A172 (cell line): ENCODE data around the gene CDH13. TPM values are rescaled to one million over a fixed set of nuclear protein-coding genes. Genes with fewer than 3 reads are reported as not detected.
A peak's percentile ranks its signal among the peaks of the same experiment; 100 is the strongest.

Experiments used
- DNase-seq: peaks from one replicate; pipeline ENCODE4 v3.0.0-alpha.2; 2015; ENCODE audit warnings: low spot score
- total RNA-seq: library from RNA; depleted of rRNA; stranded (reverse); fragments of >200 nt; shearing (Covaris generic); gene quantifications from 2 replicates; pipeline ENCODE4 v1.2.3, GENCODE V29; 2014

CDH13 gene
- total RNA-seq, 1 experiment from 2014 or later: 158 TPM

DNA sequence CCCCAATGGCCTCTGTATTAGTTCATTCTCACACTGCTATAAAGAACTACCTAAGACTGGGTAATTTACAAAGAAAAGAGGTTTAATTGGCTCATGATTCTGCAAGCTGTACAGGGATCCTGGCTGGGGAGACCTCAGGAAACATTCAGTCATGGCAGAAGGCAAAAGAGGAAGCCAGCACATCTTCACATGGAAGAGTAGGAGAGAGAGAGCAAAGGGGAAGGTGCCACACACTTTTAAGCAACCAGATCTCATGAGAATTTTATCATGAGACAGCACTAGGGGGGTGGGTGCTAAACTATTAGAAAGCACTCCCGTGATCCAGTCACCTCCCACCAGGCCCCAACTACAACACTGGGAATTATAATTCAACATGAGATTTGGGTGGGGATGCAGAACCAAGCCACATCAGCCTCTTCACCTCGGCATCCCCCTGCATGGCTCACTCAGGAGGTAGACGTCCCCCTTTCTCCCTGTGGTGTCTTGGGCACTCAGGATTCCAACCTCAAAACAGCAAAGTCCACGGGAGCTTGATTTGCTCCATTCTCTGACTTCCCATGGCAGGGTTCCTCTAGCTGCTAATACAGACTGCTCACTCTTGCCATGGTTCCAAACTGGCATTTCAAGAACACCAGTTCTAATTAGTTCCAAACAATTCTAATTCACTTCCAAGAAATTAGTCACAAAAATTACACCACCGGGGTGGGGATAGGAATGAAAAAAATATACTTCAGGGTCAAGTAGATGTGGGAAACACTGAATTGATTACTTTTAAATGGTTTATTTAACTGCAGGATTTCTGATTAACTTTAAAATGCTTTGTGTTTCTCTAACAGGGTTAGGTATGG, 977.2 kb downstream of the CDH13 start:
- DNase-seq: no peak

DNA sequence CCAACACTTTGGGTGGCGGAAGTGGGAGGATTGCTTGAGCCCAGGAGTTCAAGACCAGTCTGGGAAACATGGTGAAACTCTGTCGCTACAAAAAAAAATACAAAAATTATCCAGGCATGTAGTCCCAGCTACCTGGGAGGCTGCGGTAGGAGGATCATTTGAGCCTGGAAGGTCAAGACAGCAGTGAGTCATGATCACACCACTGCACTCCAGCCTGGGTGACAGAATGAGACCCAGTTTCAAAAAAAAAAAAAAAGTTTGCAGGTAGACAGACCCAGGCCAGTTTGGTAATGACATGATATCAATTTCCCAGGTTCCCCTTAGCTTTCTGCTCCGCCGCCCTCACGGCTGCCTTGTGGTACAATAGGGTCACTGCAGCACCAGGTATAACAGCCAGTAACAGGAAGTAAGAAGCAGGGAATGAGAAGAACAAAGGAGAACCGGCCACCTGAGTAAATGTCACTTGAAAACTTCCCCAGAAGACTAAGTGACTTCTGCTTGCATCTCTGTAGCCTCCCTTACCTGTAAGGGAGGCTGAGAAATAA, 979.8 kb downstream of the CDH13 start:
- no peak for DNase-seq

- DNase-seq: no peak
Observed at GRCh38 chr16:83609178-83609577, 982.4 kb downstream of the CDH13 start.

DNA sequence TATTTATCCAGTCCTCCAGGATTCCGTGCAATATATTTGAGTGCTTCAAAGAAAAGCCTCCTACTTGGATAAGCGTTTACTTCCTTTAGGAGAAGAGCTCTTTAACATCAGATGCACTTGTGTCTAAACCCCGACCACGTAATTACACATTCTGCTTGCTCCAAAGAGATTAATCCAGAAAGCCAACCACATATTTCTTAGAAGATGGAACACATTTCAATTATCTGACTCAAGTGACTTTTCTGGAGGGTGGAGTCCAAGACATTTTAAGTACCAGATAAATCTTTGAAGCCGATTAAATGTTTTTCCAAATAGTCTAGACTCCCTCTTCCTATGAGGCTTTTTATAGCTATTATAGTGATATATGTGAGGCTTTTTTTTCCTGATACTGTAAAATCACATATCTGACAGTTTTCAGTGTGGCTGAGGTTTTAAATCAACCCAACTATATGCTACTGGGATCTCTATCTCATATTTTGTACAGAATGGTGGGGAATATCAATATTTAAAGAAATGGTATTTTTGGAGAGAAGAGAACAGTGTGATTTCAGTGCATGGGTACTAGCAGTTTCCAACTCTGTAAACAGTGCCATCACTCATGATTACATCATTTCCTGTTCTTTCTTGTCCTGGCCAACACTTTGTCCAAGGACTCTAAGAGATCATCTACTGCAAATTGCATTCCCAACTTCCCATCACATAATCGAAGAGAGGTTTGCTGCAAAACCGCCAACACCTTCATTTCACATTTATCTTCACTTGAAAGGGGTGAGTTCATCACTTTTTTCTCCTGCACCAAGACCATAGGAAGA, 988.6 kb downstream of the CDH13 start:
- DNase-seq: peak; percentile 54

- DNase-seq: no peak
Observed at GRCh38 chr16:83615953-83616350, 989.2 kb downstream of the CDH13 start.

- DNase-seq: no peak
Observed at GRCh38 chr16:83619381-83620150, 992.8 kb downstream of the CDH13 start.

- DNase-seq: no peak
Observed at GRCh38 chr16:83622010-83622409, 995.2 kb downstream of the CDH13 start.

DNA sequence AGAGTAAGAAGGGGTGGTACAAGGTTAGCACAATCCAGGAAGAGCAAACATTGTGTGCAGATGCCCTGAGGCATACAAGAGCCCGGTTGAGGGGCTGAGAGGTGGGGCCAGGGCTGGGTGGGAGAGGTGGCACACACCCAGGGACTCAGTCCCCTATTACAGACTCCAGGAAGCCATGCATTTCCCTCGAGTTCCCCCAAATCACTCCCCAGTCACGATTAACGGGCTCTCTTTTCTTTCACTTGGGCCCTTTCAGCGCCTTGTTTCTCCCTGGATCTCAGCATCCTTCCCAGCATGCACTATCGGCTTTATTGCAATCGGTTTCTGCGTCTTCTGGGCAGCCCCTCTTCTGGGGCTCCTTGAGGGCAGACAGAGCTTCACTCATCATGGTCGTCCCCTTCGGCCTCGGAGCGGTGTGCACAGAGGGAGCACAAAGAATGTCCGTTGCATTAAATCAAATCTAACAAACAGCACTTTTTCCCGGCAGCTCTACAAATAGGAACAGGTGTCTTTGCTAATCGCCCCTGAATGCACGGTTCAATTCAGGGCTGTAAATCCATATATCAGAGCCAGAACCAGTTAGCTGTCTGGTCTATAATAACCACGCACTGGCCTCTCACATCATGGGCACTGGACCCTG, 996.4 kb downstream of the CDH13 start:
- no peak for DNase-seq

GRCh38 chr16:83623892-83624291, 997.1 kb downstream of the CDH13 start:
- DNase-seq: no peak

DNA sequence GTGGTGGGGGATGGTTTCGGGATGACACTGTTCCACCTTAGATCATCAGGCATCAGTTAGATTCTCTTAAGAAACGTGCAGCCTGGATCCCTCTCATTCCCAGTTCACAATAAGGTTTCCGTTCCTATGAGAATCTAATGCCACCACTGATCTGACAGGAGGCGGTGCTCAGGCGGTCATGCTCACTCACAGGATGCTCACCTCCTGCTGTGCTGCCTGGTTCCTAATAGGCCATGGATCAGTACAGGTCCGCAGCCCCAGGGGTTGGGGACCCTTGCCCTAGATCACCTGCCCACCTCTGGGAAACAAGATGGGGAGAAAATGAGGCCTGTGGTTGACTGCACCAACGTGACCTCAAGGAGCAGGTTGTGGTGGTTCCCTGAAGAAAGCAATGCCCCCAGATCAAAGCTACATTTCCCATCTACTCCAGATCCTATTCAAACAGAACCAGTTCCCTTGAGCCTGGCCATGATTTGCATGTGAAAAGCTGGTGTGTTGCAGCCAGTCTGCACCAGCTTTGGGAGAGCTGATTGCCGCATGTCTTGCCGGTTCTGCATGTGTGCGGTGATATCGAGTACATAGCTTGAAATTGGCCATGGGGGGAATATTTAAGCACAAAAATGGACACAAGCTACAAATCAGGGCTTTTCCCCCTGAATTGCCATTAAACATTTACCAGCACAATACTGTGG, 997.8 kb downstream of the CDH13 start:
- no peak for DNase-seq

- no peak for DNase-seq
Observed at GRCh38 chr16:83626204-83626603, 999.4 kb downstream of the CDH13 start.

DNA sequence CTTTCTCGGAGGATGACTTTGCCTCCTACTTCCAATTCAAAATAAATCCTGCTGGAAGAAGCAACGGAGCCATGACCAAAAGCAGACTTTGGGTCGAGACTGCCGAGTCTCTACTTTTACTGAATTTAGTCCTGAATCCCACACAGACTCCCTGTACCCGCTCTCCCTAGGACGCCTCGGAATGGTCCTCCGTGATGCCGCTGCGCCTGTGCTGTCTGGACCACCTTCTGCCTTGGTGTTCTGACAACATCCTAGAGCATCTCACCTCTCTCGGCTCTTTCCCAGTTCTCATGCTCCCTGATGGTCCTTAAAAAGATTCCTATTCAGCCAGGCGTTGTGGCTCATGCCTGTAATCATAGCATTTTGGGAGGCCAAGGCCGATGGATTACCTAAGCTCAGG, 999.9 kb downstream of the CDH13 start:
- no peak for DNase-seq

GRCh38 chr16:83627996-83628395, 1001.2 kb downstream of the CDH13 start:
- no peak for DNase-seq

DNA sequence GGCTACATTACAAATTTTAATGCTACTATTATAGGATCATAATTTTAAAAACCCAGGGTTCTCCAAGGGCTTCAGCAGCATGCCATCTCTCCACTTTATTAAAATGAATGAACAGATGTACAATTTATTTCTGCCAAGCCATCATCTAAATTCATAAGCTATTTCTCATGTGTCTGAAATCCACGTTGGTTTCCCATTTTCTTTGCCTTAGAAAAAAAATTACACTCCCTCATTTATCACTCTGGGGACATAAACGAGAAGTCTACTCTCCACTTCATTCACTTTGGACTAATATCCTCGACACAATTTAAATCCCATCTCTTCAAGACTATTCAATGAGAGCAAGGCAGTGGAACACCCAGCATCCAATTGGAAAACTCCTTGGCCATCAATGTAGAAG, 1002.7 kb downstream of the CDH13 start:
- no peak for DNase-seq

DNA sequence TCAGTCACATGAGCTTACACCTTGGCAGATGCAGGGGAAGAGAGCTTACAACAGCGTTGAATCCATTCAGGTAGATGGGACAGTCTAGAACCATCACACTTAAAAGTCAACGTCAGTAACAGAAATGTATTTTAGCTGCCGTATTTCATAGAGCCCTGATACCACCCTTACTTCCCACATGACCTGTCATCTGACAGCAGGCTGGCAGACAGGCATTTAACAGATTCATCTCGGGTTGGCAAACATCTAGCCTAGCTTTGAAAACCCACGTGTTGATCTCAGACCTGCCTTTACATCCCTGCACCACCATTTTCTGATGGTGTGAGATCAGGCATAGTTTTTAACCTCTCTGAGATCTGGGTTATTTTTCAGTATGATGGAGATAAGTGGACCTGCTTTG, 1003.1 kb downstream of the CDH13 start:
- DNase-seq: no peak

- no peak for DNase-seq
Observed at GRCh38 chr16:83630979-83631378, 1004.2 kb downstream of the CDH13 start.

DNA sequence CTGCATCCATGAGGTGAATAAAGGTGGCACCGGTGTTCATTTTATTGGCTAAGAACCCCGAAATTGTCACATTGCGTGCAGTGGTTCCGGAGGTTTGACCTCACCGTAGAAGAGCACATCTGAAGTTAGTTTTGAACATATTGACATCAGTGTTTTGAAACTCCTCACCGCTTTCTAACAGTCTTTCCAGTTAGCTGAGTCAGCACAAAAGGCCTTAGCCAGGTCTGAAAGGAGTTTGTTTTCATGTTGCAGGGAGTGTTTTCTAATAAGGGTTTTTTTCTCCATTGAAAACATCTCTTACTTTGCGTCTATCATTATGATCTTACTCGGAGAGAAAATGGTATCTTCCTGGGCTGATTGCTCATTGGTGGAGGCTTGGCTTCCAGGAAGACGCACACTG, 1006.5 kb downstream of the CDH13 start:
- no peak for DNase-seq

DNA sequence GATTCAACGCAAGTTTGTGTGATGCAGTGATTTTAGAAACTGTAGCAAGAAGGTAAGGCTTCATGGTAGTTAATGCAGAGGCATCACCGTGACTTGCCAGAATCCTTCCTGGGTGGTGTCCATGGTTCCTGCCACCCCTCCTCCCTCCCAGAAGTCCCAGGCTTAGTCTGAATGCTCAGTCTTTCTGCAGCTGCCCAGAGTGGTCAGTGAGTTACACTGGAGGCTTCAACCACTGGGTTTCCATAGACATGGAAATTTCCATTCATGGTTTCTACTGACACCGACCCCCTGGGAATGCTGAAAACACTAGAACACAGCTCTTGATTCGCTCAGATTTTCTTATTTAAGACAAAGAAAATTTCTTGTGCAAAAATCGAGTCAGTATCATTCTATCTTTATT, 1021.6 kb downstream of the CDH13 start:
- DNase-seq: no peak

DNA sequence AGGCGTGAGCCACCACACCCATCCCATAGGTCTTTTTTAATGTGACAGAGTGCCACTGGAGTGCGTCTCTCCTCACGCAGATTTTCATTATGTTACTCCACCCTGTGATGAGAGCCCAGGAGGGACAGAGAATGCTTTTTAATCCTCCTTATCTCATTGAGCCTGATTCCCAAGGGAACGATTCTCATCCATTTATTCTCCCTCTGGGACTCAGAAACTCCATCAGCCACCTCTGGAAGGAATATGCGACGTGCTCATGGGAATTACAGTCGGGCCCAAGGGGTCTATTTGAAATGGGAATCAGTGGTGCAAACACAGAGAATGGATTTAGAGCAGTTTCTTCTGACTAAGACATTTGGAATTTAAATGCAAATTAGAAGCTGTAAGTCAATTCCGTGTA, 1025.1 kb downstream of the CDH13 start:
- no peak for DNase-seq

GRCh38 chr16:83652943-83653342, 1026.2 kb downstream of the CDH13 start:
- DNase-seq: no peak

DNA sequence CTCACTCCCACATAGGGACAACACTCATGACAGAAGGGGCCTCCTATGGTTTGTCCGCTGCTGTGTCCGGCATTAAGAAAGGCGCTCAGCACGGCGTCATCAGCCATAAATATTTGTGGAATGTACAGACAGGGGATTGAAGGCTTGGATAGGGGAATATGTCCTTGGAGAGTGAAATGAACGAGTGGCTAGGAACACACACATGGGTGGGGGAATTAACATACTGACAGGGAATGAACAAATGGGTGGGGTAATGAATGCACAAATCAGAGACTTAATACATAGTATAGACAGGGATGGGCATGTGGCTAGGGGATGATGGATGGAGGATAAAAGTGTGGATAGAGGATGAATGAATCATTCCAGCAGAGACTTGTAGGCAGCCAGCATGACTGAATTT, 1027.0 kb downstream of the CDH13 start:
- peak; percentile 36 for DNase-seq
